HL-60/S4 treated with retinoic acid at 250 ng/mL for 4 days and 3 days (cell line): ENCODE data around the gene AKAP9.
"Not testable (repeated sequence)": the region's sequence is repeated elsewhere in the genome, so short reads cannot be mapped to it uniquely, and the experiment has no call there.

Experiments
- in situ Hi-C: fragments of 300-500 bp; cut with MboI; formaldehyde crosslinking; loops from 2 replicates; pipeline ENCODE4 v1.7.0; 2022; ENCODE audit warnings: low sequenced_read_pairs

Gene AKAP9

DNA sequence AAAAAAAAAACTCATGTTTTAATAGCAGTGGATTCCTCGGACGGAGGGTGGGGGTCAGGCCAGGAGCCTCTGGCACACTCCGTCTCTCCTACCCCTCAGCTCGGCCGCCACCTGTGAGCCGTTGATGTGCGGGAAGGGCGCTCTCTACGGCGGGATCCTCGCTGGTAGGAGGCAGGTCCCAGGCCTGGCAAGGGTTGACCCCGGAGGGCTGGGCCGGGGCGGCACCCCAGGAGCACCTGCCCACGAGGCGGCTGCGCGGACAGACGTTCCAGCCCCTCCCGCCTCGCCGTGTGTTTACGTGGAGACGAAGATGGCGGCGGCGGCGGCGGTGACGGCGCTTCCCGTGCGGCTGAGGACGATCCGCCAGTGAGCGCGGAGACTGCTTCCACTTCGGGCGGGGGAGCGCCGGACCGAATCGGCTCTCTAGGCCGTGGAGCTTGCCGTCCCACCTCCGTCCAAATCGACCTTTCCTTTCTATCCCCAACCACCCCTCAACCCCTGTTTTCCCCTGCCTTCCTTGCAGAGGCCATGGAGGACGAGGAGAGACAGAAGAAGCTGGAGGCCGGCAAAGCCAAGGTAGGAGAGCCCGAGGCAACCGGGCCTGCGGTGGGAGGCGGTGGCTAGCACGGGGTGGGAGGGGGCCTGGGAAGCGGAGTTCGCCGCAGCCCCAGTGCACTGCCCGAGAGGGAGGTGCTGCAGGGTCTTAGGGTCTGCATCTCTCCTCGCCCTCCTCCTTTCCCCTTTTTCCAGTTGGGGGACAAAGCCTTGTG is at the start of gene AKAP9:
Gene AKAP9, plus strand, starts transcription at position 291 of the 770 bp plus-strand sequence. Its CDS starts 238 bp downstream, at position 529.
- in situ Hi-C loops = no loop called here

DNA sequence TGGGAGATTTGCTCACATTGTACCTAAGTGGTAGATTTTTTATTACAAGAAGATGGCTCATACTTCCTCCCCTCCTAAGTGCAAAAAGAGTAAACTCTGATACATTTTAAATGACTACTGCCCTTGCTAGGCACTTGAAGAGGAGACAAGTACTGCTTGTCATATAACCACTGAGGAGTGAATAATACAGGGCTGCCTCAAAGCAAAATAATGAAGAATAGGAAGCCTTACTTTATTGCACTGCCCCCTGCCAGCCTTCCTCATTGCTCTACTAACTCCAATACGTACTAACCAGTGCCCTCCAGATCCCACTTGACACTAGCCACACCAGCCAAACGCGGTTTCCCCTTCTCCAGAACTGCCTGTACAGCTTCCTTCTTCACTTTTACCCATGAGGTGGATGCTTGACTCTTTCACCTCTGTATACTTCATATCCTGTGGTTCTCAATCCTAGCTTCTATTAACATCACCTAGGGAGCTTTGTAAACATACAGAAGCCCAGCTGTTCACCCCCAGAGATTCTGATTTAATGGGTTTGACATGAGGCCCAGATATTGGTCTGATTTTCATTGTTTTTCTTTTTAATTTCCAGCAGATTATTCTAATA is 48.5 kb upstream of the AKAP9 start:
- in situ Hi-C loops = no loop called here

DNA sequence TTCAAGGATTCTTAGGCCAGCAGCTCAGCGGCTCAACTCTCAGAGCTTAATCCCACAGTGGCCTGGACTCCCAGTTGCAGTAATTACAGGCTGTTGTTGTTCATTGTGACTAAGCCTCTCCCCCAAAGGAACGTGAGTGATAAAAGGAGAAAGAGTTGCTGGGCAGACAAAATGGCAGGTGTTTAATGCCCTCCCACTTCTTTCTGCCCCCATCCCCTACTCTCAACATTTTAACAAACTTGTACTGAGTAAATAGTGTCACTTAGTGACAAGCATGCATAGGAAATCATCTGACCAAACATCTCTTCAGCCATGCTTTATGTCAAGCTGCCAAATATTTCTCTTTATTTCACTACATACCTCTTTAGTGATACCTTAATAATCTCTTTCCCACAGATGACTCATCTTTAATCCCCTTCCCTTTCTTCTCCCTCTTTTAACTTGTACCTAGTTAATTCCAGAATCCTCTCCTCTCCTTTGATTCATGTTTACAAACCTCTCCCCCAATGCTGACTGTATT is 47.8 kb upstream of the AKAP9 start:
- in situ Hi-C loops = no loop called here

DNA sequence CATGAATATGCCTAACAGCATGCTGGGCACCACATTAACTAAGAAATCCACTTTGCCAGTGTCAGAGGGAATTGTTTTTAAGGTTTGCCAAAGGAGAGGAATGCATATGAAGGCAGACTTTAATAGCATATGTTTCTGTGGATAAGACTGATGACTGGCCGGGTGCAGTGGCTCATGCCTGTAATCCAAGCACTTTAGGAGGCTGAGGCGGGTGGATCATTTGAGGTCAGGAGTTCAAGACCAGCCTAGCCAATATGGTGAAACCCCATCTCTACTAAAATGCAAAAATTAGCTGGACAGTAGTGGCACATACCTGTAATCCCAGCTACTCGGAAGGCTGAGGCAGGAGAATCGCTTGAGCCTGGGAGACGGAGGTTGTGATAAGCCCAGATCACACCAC is 47.0 kb upstream of the AKAP9 start:
- in situ Hi-C loops = not testable (repeated sequence)

DNA sequence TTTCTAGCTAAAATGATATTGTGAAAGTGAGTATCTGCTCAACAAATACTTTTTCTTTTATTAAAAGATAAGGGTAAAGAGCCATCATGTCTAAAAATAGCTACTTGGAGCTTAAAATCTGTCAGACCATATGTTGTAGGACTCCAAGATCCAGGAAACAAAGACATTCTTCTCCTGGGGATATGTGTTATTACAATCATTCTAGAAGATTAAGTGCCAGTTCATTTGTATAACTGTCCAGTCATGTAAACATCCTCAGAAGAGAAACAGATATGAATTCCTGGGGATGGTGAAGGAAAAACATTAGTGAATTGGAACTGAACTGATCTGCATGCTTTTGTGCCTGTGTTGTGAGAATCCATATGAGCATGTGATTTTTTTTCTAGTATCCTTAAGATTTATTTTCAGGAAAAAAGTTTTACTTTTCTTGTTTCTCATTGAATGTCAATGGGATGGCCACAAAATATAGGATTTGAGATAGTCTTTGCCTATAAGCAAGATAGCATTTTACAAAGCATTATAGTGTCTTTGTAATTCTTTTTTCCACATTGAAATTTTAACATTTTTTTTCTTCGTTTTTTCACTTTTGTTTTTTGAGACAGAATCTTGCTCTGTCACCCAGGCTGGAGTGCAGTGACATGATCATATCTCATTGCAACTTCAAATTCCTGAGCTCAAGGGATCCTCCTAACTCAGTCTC is 45.7 kb upstream of the AKAP9 start:
- in situ Hi-C loops = no loop called here

DNA sequence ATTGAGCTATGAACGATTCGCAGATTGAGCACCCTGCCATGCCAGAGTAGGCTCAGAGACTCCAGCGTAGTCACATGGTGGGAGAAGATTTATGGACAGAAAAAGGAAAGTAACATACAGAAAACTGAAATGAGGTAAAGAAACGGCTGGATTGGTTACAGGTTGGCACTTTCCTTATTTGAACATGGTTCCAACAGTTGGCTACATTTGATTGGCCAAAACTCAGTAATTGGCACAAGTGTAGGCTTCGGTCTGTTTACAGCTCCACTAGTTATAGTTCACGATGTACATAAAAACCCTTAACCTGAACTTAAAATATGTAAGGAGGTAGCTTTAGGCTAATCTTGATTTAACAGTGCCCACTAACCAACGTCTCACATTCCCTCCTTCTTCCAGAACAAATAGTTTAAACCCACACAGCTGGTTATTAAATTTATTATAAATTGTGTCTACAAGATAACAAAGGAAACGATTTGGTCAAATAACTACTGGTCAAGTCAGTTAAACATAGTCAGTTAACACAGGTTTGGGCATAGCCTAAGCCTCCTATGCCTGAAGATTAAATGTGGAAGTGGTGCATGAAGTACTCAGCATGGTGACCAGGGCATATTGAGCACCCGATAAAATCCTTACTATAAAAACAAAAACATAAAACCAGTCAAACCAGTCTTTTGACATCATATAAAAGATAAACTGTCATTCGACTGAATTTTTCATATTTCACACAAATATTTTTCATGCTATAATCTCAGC is 42.2 kb upstream of the AKAP9 start:
- in situ Hi-C loops = no loop called here

DNA sequence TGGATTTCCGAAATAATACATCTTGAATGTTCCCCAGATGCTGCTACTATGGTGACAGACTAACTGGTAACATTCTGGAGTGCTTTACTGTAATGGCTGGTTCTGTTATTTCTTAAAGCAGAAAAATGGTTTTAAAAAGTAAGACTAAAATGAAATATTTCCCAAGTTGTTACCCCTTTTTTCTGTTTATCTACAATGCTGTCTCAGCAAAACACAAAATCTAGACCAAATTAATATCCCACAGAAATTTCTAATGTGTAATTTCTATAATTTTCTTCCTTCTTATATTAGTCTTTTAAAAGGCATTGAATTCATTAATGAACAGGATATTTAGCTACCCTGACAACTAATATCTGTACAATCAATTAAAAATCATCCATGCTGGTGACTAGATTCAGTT is 41.1 kb upstream of the AKAP9 start:
- in situ Hi-C loops = no loop called here

DNA sequence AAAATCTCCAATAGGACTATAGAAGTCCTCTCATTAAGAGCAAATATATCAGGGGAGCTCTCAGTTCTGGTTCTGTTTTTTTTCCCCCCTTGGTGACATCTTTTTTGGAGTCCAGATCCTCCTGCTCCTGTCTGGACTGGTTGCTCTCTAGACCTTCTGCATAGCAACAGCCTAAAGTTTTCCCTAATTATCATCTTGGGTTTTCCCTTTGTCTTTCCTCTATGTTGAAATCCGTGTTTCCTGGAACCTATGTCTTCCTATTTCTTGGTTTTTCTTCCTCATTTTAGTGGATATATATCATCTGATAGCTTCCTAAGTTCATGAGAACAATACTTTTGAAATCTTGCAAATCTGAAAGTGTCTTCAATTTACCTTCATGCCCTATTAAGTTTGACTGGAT is 30.5 kb upstream of the AKAP9 start:
- in situ Hi-C loops = no loop called here

DNA sequence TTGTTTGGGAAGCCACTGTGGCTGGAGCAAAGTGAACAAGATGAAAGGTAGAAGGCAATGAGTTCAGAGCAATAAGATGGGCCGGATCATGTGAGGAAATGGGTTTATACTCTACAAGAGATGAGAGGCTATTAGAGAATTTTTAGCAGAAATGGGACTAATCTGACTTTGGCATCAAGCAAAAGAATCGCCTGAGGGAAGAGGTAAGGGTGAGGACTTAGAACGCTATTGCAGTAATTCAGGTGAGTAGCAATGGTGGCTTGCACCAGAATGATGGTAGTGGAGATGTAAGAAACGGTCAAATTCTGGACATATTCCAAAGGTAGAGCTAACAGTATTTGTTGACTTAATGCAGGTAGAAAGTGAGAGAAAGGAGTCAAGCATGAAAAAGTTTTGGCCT is 29.5 kb upstream of the AKAP9 start:
- in situ Hi-C loops = no loop called here

DNA sequence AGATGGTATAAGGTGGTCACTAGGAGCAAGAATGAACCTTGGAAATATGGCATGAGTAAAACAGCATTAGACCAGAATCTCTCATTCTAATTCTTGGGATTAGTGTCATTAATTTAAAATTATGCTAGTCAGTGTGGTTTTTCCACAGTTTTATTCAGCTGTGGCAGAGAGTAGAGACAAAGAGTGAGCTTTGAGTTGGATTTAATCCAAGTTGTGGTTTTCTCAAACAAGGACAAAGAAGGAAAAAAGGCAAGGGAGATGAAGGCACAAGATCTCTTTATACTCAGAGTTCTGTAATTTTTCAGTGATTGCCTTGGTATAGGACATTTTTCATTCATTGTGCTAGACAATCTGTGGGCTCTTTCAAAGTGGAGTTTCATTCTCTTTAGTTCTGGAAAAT is 28.2 kb upstream of the AKAP9 start:
- in situ Hi-C loops = no loop called here

DNA sequence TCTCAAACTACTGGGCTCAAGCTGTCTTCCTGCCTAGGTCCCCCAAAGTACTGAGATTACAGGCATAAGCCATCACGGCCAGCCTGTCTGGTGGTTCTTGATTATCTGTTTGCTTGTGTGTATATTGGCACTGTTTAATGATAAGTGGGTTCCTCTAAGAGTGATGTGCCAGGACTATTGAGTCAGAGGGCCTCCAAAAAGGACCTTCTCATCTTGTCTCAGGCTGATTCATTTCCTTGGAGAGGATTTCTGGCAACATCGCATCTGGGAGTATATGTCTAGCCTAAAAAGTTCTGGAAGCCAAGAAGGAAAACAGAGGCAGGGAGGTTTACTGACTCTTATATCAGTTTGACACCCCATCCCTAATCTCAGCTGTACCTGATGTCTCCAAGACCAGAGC is 27.1 kb upstream of the AKAP9 start:
- in situ Hi-C loops = no loop called here

DNA sequence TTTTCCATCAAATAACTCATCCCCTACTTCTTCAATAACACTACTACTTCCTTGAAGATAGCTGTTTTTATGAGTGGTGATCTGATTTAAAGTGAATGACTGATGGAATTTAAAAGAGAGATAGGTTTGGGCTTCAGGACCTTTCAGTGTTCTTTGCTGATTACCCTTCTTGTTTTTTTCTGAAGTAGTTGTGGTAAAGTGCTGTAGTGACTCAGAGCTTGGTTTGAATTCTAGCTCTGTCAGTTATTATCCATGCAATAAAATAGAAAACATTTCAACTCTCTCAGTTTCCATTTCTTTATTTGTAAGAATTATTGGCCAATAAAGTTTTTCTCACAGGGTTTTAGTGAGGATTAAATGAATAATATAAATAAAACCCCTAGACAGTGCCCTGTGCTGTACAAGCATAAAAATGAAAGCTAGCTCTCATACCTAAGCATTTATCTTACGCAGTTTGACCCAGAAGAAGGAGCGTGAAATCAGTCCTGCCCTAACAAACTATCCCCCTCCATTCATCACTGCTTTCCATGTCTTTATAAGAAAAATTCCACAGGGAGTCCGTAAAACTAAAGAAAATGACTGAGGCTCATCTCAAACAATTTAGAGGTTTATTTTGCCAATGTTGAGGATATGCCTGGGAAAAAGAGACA is 25.1 kb upstream of the AKAP9 start:
- in situ Hi-C loops = no loop called here

DNA sequence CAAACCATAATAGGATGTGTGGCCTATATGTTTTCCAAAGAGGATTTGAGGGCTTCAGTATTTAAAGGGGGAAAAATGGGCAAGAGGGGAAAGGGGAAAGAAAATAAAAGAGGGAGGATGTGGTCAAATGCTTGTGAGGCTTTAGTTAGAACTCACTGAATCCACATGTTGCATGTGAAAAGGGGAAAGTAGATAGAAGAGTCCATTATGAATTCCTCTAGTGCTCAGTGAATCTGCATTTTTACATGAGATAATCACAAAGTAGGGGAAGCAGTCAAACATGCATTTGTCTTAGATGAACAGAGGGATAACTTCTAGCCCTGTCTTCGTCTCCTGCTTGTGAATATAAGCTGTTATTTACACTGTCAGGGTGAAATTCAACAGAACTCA is 24.6 kb upstream of the AKAP9 start:
- in situ Hi-C loops = no loop called here

DNA sequence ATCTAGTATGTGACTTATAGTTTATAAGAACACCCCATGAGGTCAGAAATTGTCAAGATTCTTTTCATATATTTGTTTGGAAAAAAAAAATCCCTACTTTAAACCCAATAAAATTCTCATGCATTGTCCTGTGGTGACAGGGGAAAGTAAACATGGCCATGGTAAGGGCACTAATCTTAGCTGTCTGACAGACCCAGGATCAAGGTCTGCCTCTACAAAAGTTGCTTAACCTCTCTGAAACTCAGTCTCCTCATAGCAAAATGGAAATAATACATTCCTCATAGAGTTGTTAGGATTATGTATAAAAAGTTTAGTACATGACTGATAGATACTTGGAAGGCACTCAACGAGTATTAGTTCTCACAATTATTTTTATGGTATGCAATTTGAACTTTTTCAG is 22.3 kb upstream of the AKAP9 start:
- in situ Hi-C loops = no loop called here

DNA sequence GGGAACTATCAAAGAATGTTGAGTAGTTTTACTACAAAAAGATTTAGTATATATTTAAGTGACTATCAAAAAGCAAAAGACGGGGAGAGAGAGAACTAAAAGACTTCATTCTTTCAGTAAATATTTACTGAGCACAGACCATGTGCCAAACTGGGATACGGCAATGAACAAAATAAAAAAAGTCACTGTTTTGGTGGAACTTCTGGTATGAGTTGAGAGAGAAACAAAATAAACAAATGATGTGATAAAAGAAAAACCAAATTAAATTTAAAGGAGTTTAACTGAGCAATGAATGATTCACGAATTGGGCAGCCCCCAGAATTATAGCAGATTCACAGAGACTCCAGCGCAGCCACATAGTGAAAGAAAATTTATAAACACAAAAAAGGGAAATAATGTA is 17.8 kb upstream of the AKAP9 start:
- in situ Hi-C loops = no loop called here

DNA sequence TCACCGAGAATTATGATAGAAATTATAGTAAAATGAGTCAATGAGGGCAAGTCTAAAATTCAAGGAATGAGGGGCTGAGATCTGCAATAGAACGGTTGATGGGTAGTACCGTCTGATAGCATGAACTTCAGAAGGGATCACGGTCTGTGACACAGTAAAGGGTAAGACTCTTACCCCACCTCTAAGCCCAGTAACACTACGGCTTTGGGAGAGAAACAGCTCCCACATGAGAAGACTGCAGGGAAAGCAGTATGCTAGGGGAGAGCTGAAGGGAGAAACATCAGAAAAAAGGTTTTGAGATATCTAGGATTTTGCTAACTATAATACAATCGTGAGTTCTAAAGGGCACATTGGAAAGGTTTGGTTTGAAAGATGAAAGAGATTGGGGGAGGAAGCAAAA is 12.8 kb upstream of the AKAP9 start:
- in situ Hi-C loops = no loop called here

DNA sequence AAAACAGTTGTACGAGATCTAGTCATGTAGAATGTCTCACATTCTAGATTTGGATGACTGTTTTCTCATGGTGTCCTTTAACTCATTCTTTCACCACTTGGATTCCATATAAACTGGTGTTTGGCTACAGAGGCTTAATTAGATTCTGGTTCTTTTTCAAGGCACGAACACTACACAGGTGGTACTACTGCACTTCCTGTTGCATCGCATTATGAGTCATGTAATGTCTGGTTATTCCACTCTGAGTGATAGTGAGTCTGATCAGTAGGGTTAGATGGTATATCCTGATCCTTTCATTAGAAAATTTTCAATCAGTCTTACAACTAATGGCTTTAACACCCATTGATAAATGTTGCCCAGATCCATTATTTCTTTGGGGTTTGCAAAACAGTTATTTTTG is 11.2 kb upstream of the AKAP9 start:
- in situ Hi-C loops = no loop called here

DNA sequence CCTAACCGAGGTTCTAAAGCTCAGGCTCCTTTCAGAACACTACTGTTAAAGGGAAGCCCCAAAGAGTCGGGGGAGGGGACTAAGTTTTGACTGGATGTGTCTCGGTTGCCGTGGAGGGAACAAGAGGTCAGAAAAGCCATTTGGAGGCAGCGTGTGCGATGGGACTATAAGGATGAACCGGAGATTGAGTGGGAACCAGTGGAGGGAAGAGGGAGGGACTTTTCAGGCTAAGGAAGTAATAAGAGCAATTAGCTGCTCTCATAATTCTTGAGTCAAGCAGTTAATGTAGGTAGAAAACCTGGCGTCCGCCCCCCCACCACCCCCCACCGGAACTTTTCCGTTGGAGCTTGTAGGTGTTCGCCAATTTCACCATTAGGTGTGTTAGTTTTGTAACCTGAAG is 491 bp upstream of the AKAP9 start:
- in situ Hi-C loops = no loop called here

DNA sequence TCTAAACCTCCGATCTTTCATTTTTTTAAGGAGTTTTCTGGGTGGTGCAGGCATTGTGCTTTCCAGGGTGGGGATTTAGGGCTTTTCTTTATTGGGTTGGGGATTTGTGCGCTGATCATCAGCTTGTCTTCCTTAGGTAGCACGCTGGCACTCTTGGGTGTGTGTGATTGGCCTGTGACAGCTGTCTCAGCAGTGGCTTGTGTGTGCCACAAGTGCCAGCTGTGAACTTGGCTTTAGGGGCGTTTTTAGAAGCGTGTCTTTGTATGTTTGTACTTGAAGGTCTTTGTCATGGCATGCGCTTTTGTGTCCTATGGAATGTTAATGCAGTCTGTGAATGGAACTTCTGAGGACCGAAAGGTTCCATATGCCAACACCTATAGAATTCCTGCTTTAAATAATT is 788 bp downstream of the AKAP9 start:
- in situ Hi-C loops = no loop called here

DNA sequence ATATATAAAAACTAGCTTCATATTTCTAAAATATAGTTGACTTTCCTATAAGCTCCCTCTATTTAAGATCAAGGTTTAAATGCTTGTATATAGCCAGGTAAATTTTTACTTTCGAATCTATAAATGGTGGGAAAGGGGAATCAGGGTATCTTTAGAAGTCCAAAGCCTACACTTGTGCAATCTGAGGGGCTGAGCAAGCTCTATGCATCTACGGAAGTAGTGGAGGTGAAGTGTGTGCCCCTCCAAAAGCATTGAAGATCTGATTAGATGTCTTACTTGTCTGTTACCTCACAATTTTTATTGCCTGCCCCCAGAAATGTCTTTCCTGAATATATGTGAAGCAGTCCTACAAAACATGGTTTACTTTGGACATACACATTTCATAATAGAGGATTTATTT is 1.6 kb downstream of the AKAP9 start:
- in situ Hi-C loops = no loop called here

DNA sequence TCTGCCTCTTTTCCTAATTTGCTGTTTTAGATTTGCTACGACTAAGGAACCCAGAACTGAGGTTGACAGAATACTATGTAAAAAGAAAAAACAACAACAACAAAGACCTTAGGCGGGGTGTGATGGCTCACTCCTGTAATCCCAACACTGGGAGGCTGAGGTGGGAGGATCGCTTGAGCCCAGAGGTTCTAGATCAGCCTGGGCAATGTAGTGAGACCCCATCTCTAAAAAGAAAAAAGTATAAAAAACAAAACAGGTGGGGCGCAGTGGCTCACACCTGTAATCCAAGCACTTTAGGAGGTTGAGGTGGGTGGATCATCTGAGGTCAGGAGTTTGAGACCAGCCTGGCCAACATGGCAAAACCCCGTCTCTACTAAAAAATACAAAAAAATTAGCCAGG is 4.3 kb downstream of the AKAP9 start:
- in situ Hi-C loops = not testable (repeated sequence)
